Stimulated activated CD4-positive, alpha-beta T cell treated with anti-CD3 and anti-CD28 coated beads, TNF-alpha, amount 100 ng/mL, for 48 hours (primary cell): ENCODE measurements around the gene FAM177B.

Source experiments
- DNase-seq, 3 donors: peaks; one replicate each; pipeline ENCODE4 v3.0.0-alpha.2; 2020; ENCODE audit warnings: low read depth in 3 of 3

FAM177B gene

DNA sequence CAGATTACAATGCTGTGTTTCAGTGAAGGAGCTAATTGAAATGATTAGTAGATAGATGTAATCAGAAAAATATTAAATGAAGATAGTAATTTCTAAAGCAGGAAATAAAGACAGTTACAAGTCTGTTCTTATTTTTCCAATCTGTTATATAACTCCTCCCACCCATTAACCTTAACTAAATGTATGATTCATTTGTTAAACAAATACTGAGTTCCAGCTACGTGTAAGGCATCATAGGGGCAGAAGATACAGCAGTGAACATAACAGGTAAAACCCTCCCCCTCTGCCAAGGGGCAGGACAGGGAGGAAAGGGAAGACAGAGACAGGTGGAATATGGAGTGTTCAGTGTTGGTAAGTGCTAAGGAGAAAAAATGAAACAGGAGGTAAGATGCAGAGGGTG is at the start of gene FAM177B:
Gene FAM177B, plus strand, starts transcription at position 231 of the 400 bp plus-strand sequence. CDS start 9,344 bp downstream, outside the sequence.
- DNase-seq, result no peak

- DNase-seq, result no peak
Observed at GRCh38 chr1:222691016-222691415, 46.0 kb upstream of the FAM177B start.

- DNase-seq, result no peak
Observed at GRCh38 chr1:222694927-222695326, 42.1 kb upstream of the FAM177B start.

DNA sequence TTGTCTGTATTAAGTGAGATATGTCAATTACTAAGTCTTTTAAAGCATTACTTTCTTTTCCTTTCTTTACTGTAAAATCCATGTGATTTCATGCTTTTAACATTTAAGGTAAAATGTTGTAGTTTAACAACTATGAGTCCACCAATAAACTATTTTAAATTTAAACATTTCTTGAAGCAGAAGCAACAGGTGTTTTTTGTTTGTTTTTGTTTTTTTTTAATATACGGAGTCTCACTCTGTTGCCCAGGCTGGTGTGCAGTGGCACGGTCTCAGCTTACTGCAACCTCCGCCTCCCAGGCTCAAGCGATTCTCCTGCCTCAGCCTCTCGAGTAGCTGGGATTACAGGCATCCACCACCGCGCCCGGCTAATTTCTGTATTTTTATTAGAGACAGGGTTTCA is 40.3 kb upstream of the FAM177B start:
- DNase-seq, result no peak

DNA sequence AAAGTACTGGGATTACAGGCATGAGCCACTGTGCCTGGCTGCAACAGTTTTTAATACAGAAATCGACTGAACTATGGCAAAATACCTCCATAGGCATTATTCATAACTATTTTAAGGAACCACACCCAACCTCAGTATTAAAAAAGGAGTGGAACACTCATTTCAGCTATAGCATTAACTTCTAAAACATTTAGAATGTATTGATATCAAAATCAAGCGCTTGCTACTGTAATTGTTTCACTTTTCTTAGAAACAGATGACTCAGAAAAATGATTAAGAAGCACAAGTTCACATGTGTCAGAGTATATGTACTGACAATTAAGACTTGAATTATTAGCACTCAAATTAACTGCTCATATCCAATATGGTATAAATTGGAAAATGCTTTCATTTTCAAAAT is 39.8 kb upstream of the FAM177B start:
- DNase-seq, result no peak

- DNase-seq, result no peak
Observed at GRCh38 chr1:222697826-222698225, 39.2 kb upstream of the FAM177B start.

GRCh38 chr1:222702210-222702609 is 34.8 kb upstream of the FAM177B start:
- DNase-seq, result no peak

DNA sequence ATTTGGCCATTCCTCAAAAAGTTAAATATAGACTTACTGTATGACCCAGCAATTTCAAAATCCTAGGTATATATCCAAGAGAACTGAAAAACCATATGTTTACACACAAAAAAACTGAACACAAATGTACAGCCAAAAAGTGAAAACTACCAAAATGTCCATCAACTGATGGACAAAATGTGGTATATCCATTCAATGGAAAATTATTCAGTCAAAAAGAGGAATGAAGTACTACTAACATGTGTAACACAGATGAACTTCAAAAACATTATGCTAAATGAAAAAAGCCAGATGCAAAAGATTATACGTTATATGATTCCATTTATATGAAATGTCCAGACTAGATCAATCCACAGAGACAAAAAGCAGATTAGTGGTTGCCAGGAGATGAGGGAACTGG is 32.7 kb upstream of the FAM177B start:
- no peak for DNase-seq

GRCh38 chr1:222706815-222707214 is 30.2 kb upstream of the FAM177B start:
- DNase-seq, result no peak

DNA sequence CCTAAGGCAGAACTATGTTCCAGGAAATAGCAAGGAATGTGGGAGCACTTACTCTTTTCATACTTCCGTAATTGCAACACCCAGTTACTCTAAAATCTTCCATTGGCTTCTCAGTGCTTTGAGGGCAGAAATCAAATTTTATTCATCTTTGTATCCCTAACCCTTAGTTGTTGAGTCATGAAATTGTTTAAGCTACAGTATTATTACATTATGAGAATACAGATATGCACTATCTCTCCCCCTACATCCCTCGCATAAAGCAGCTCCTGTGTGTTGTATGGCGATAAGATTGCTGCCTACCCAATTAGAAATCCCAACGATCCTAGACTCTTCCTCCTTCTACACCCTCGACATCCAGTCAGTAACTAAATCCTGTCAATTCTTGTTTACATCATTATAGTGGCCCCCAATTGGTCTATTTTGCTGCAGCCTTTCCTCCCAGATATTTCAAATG is 27.3 kb upstream of the FAM177B start:
- DNase-seq, result no peak

DNA sequence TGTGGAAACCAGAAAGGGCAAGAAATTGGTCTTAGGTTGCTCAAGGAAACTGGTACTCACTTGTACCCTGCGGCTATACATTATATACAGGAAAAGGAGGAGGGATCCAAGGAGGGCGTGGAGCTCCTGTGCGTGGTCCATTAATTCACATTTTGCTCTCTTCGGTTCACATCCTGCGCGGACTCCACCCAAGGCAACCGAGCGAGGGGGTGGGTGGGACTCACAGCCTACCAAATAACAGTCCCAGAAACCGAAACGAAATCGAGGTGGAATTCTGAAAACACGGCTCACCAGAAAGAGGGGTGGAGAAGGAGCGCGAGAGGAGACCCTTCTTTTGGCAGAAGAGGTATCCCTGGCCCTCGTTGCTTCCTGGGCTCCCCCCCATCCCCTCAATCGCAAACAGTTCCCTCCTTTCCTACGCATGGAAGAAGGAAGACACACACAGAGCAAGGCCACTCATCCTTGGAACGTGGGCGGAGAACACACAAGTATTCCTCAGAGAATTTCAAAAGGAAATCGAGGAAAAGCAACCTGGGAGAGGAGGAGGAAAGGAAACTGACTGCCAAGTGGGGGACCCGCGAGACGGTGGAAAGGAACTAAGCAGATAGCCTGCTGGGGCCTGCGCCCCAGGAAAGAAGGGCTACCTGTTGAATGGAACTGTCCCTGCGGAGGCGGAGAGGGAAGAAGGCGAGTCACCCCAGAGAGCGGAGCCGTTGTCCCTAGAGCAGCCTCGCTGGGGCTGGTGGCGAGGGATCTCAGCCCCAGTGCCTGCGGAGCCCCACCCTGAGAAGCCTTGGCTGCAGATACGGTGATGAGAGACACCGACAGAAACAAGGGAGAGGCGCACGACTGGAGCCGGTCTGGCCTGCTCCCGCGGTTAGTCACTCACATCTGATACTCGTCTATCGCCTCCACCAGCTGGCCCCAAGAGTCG is 25.4 kb upstream of the FAM177B start:
- DNase-seq, result peak; percentile 18 to 39 (median 33)

DNA sequence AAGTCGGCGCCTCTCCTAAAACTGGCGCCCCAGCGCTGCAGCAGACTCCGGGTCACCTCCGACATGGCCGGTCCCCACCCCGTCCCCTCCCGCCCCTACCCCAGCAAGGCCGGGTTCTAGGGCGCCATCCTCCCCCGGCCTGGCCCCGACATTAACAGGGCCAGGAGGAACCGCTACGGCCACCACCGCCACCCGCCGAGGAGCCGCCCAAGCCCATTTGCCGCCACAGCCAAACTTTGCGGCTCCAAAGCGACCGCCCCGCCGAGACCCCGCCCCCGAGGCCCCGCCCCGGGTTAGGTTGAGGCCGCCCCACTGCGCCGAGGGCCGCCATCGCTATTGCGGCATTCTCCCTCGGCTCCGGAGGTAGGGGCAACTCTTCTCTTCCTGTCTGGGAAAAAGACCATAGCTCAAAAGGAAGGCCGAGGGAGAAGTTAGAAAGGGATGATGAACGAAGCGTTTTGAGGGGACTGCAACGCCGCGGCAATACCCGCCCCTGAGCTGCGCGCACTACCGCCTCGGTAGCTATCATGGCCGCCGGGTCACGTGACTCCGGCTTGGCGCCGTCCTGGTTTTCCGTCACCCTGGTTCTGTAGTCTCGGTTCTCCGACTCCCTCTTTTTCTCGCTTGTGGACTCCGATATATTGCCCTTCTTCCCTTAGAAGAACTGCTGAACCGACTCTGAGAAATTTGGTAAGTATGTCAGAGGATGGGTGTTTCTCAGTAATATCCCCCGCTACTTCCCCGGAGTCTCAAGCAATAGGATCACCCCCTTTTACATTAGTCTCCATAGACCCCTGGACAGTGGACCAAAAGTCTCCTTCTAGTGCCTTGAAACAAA is 24.5 kb upstream of the FAM177B start, which contains the start of the genes AIDA and BROX:
Gene AIDA, minus strand, starts transcription at position 239 of the 838 bp plus-strand sequence. Its CDS starts 174 bp downstream, at position 65.
Gene BROX, plus strand, starts transcription at position 312 of the 838 bp plus-strand sequence. CDS start 3,136 bp downstream, outside the sequence.
- peak; percentile 83 to 96 (median 93) for DNase-seq

DNA sequence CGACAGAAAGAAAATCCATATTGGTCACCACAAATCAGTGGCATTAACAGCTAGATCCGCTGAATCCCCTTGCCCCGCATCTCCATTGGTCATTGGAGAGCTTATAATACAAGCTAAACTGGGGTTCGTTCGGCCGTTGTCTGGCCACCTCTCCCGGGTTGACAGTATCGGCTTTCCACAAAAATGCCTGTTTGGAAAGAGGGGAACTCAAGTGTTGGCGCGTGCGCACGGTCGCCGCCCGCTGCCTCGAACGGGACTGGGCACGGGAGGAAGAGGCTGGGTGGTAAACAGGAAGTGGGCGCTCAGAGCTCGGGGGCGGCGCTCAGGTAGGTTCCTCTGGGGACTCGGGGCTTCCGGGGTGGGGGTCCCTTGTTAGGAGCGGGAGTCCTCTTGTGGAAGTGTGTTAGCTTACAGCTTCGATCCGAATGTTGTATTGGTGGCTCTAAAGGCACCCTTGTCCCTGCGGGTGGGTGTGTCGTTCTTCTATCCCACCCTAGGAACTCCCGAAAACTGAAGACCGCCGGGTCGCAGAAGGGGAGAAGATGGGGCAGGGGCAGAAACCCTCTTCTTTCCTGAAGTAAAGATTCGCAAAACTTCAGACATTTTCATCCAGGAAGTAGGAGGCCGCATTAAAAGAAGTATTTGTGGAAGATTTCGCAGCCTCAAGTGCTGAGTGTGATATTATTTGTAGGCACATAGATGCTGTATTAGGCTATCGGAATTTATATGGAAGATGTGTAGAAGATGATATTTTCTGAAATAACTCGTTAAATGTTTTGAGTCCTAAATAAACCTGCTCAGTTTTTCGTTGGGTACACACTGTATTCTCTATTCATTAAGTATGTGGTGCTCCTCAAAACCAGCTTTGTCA is 23.7 kb upstream of the FAM177B start:
- peak; percentile 69 to 81 (median 74) for DNase-seq

GRCh38 chr1:222716393-222716792 is 20.6 kb upstream of the FAM177B start:
- no peak for DNase-seq

GRCh38 chr1:222728746-222729145 is 8.3 kb upstream of the FAM177B start:
- DNase-seq, result no peak

DNA sequence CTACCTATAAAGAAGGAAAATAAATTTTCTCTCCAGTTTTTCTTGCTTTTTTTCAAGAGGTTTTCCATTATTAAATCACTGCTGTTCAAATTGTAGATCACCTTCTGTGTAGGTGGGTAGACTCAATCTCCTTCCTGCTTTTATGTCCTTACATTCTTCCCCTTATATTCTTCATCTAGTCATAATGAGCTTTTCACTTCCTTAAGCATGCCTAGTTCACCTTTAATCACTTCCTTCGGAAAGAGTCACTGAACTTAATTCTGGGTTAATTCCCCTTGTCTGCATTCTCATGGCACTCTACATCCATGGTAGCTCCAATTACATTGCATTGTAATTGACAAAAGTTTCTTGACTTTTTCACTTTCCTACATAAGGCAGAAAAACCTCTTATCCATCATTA is 6.1 kb upstream of the FAM177B start:
- no peak for DNase-seq

- no peak for DNase-seq
Observed at GRCh38 chr1:222732216-222733159, 4.5 kb upstream of the FAM177B start.

GRCh38 chr1:222734740-222735139 is 2.3 kb upstream of the FAM177B start:
- no peak for DNase-seq

DNA sequence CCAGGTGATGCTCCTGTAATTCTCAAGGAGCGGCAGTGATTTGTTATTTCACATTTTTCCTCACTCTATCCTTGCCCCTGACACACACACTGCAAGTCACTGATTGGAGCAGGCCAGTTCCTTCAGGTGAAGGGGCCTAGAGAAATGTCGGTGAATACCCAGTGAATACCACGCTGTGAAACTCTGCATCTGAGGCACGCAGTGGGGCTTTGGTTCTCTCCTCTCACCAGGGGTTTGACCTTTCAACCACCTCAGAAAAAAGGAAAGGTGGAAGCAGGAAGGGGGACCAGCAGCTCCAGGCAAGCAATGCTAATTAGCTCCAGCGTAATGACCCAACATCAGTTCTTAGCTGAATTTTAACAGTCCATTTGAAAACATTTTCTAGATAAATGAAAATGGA is 532 bp upstream of the FAM177B start:
- no peak for DNase-seq

DNA sequence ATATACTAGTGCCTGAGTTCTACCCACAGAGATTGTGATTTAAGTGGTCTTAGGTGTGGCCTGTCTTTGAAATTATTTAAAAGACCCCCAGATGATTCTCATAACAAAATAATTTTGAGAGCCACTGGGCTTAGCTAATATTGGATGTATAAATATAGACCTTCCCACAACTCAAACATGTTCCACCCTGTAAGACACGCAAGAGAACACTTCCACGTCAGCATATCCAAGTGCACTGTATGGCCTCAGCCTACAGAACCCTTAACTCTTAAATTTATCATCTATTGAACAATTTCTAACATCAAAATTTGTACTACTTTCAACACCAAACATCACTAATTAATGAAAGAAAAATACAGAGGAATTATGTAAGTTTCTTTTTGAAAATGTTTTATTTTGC is 2.5 kb downstream of the FAM177B start:
- DNase-seq, result no peak
